Breast epithelium (tissue), 4 donors: ENCODE measurements around the gene EXOC3L4. TPM values are rescaled to one million over a fixed set of nuclear protein-coding genes. Genes with fewer than 3 reads are reported as not detected.

Experiments used
- DNase-seq, 2 donors: peaks; one replicate each; pipeline ENCODE4 v3.0.0-alpha.2; 2019; ENCODE audit warnings: low spot score in 2 of 2
- H3K27ac ChIP-seq, 2 donors: fragments of 200-600 bp; sonication (generic) in 1 of 2; one replicate each; pipeline ENCODE4 v1.5.1; 2016 to 2019; ENCODE audit warnings: mild to moderate bottlenecking in 1 of 2
- H3K27me3 ChIP-seq, 2 donors: fragments of 200-600 bp; sonication (generic) in 1 of 2; one replicate each; pipeline versions ENCODE4 v1.5.1 to v1.6.0; 2017 to 2019; ENCODE audit warnings: control low read depth in 1 of 2, mild to moderate bottlenecking in 1 of 2
- H3K36me3 ChIP-seq: fragments of 200-600 bp; one replicate; pipeline ENCODE4 v1.5.1; 2019
- H3K4me1 ChIP-seq, 2 donors: fragments of 200-600 bp; sonication (generic); one replicate each; pipeline ENCODE4 v1.5.1; 2016 to 2019; ENCODE audit warnings: control low read depth in 1 of 2
- H3K4me3 ChIP-seq, 3 donors: fragments of 200-600 bp; sonication (generic); 1 replicate in 2 of 3; 2 replicates in 1 of 3; pipeline ENCODE4 v1.5.1; 2016 to 2019; ENCODE audit warnings: mild to moderate bottlenecking in 3 of 3, moderate library complexity in 2 of 3
- H3K9me3 ChIP-seq, 2 donors: fragments of 200-600 bp; sonication (generic) in 1 of 2; one replicate each; pipeline ENCODE4 v1.5.1; 2016 to 2019; ENCODE audit warnings: control low read depth in 1 of 2
- POLR2A ChIP-seq: fragments of 450-650 bp; IDR thresholded peaks from one replicate; pipeline ENCODE4 v1.6.1; 2016; ENCODE audit warnings: antibody characterized with exemption, mild to moderate bottlenecking, moderate library complexity
- POLR2AphosphoS5 ChIP-seq, 3 donors: sonication (generic); formaldehyde crosslinking; IDR thresholded peaks; one replicate each; pipeline ENCODE4 v1.6.1; 2017; ENCODE audit warnings: antibody characterized with exemption in 3 of 3
- intact Hi-C: fragments of 100-400 bp; cut with DNase I; formaldehyde crosslinking; loops from one replicate; pipeline ENCODE4 v1.15.1; 2023; ENCODE audit warnings: low total_unique reads
- total RNA-seq, 3 donors: library from RNA; depleted of rRNA; stranded (reverse); fragments of >200 nt; gene quantifications; one replicate each; pipeline ENCODE4 v1.1.0, GENCODE V29; 2016
- TF ChIP-seq, protein P1 (sequence below), 3 donors: fragments of 450-650 bp; IDR thresholded peaks; one replicate each; pipeline ENCODE4 v1.5.1; 2016 to 2017; ENCODE audit warnings: antibody characterized with exemption in 3 of 3, mild to moderate bottlenecking in 3 of 3, moderate library complexity in 3 of 3

EXOC3L4 gene
- total RNA-seq, 3 donors from 2014 or later: 0.66 to 1.0 TPM; not detected in 1

GRCh38 chr14:103107941-103108748 lies 13.6 kb downstream of the EXOC3L4 start:
- Histone ChIP-seq H3K4me3 (no peak overlapping the region), H3K4me1 (peaks cover 15 to 18% of the 10 kb centered on the region in 2 donors), H3K36me3 (no peaks in the 10 kb centered on the region), H3K9me3 (no peaks in the 10 kb centered on the region), H3K27ac (peak overlapping the region in 1 of 2 donors; percentile 38), H3K27me3 (peaks cover 9 to 14% of the 10 kb centered on the region in 2 donors)
- intact Hi-C loops: loop anchor here (10.0 kb wide), 1 partner anchor 187 kb away; no protein-coding TSS in a partner anchor
- no peak for TF ChIP-seq POLR2A
- TF ChIP-seq, protein P1, sequence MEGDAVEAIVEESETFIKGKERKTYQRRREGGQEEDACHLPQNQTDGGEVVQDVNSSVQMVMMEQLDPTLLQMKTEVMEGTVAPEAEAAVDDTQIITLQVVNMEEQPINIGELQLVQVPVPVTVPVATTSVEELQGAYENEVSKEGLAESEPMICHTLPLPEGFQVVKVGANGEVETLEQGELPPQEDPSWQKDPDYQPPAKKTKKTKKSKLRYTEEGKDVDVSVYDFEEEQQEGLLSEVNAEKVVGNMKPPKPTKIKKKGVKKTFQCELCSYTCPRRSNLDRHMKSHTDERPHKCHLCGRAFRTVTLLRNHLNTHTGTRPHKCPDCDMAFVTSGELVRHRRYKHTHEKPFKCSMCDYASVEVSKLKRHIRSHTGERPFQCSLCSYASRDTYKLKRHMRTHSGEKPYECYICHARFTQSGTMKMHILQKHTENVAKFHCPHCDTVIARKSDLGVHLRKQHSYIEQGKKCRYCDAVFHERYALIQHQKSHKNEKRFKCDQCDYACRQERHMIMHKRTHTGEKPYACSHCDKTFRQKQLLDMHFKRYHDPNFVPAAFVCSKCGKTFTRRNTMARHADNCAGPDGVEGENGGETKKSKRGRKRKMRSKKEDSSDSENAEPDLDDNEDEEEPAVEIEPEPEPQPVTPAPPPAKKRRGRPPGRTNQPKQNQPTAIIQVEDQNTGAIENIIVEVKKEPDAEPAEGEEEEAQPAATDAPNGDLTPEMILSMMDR (IDR thresholded peaks at IDR 0.05): no peak
- TF ChIP-seq POLR2AphosphoS5 (IDR thresholded peaks at IDR 0.05): no peak
- no peak for DNase-seq

DNA sequence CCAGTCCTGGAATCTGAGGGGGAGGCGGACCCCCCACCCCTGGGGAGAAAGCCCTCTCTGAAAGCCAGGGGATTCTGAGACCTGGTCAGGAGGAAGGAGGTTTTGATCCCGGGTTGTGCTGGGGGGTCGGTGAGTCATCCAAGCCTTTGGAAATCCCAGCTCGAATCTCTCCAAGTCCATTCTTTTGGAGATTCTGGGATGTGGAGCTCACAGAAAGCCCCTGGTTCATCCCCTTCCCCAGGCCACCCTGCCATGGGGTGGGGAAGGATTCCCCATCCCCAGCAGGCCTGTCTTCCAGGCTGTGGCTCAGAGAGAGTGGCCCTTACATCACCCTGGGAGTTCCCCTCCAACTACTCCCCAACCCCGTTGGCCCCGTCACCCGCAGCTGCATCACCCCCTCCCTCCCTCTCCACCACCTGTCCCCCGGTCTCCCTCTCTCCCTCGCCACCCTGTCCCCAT lies 14.3 kb downstream of the EXOC3L4 start:
- H3K4me3 ChIP-seq: no peak overlapping the region
- H3K9me3 ChIP-seq: no peaks in the 10 kb centered on the region
- TF ChIP-seq POLR2AphosphoS5 (IDR thresholded peaks at IDR 0.05): no peak
- TF ChIP-seq, protein P1 (IDR thresholded peaks at IDR 0.05): no peak
- TF ChIP-seq POLR2A: no peak
- intact Hi-C loops: loop anchor here (10.0 kb wide), 1 partner anchor 186 kb away; no protein-coding TSS in a partner anchor
- peak overlapping the region in 1 of 2 donors; percentile 38 for H3K27ac ChIP-seq
- H3K4me1 ChIP-seq: peaks cover 15 to 18% of the 10 kb centered on the region in 2 donors
- peaks cover 9 to 10% of the 10 kb centered on the region in 2 donors for H3K27me3 ChIP-seq
- H3K36me3 ChIP-seq: no peaks in the 10 kb centered on the region
- DNase-seq: no peak

DNA sequence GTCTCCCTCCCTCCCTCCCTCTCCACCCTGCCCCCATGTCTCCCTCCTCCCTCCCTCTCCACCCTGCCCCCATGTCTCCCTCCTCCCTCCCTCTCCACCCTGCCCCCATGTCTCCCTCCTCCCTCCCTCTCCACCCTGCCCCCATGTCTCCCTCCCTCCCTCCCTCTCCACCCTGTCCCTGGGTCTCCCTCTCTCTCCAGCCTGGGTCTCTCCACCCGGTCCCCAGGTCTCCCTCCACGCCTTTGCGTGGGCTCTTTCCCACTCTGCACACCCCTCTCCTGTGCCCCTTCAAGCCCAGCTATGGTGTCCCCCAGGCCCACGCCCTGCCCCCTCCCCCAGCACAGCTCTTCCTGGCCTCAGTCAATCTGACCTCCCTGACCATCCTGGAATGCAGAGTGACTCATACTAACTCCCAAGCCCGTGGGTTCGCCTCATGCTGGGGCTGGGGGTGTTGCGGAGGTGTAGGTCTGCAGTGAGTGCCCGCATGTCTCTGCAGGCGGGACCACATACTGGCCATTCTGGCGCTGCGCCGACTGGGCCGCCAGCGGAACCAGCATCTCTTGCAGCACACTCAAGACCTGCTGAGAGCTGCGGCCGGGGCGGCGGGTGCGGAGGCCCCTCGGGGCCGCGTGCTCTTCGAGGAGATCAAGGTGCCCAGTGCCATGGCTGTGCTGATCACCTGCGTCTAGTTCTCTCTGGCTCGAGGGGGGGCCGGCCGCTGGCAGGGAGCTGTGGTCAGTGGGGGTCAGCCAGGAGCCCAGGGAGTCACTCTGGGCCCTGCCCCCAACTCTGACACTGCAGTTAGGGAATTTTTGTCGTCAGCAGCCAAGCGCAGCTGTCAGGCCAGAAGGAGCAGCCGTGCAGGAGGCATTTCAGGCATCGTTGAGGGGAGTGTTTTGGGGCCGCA lies 15.3 kb downstream of the EXOC3L4 start:
- H3K27ac ChIP-seq: peak overlapping the region; percentile 48 to 85
- peaks cover 14 to 15% of the 10 kb centered on the region in 2 donors for H3K4me1 ChIP-seq
- no peak for TF ChIP-seq POLR2A
- TF ChIP-seq POLR2AphosphoS5 (IDR thresholded peaks at IDR 0.05): no peak
- TF ChIP-seq, protein P1 (IDR thresholded peaks at IDR 0.05): no peak
- no peak for DNase-seq
- H3K9me3 ChIP-seq: no peaks in the 10 kb centered on the region
- intact Hi-C loops: loop anchor here (10.0 kb wide), 1 partner anchor 185 kb away; no protein-coding TSS in a partner anchor
- H3K4me3 ChIP-seq: peak overlapping the region in 1 of 3 donors; percentile 44
- no peaks in the 10 kb centered on the region for H3K36me3 ChIP-seq
- H3K27me3 ChIP-seq: no peaks in the 10 kb centered on the region

DNA sequence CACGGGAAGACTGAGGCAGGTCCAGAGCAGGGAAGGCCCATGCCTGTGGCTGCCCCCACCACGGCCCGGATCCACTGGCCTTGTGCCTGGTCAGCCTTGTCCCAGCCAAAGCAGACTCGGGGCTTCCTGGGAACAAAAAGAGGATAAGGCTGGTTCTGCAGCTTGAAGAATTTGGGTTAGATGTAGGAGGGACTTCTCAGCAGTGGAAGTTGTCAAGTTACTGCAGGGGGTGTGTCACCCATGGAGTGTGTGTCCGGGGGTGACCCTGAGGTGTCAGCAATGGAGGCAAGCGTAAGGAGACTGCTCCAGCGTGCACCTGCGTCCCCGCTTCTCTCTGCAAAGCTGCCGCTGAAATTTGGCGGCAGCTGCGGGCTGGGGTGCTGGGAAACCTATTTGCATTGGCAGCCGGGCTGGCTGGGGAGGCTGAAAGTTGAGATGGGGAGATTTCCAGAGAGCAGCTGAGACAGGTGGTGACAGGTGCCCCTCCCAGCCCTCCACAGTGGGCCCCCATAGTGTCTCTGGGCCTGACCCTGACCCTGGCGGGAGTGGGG lies 16.2 kb downstream of the EXOC3L4 start:
- peaks cover 14 to 15% of the 10 kb centered on the region in 2 donors for H3K4me1 ChIP-seq
- peak overlapping the region in 1 of 3 donors; percentile 44 for H3K4me3 ChIP-seq
- peak overlapping the region; percentile 48 to 85 for H3K27ac ChIP-seq
- TF ChIP-seq POLR2AphosphoS5 (IDR thresholded peaks at IDR 0.05) (no peak), POLR2A (no peak)
- TF ChIP-seq, protein P1 (IDR thresholded peaks at IDR 0.05): no peak
- H3K9me3 ChIP-seq: no peaks in the 10 kb centered on the region
- H3K36me3 ChIP-seq: no peaks in the 10 kb centered on the region
- intact Hi-C loops: no loop called here
- no peak for DNase-seq
- no peaks in the 10 kb centered on the region for H3K27me3 ChIP-seq
